Transverse colon (tissue), 4 donors: ENCODE data around the gene PALLD.

ENCODE experiments used
- CTCF ChIP-seq, 5 experiments: fragments of 200-600 bp in 3 of 5; fragments of 450-650 bp in 2 of 5; sonication (generic) in 3 of 5; IDR thresholded peaks; 1 replicate in 2 of 5; 2 replicates in 3 of 5; pipeline ENCODE4 v1.5.1; 2016 to 2017; ENCODE audit warnings: antibody characterized with exemption in 5 of 5, inconsistent platforms in 3 of 5, mild to moderate bottlenecking in 2 of 5, moderate library complexity in 1 of 5
- EP300 ChIP-seq: sonication (generic); formaldehyde crosslinking; IDR thresholded peaks from one replicate; pipeline ENCODE4 v1.6.1; 2017; ENCODE audit warnings: antibody characterized with exemption, low read depth
- POLR2A ChIP-seq: fragments of 450-650 bp; IDR thresholded peaks from one replicate; pipeline ENCODE4 v1.6.1; 2016; ENCODE audit warnings: antibody characterized with exemption, mild to moderate bottlenecking, moderate library complexity
- POLR2AphosphoS5 ChIP-seq, 3 donors: sonication (generic); formaldehyde crosslinking; IDR thresholded peaks; one replicate each; pipeline ENCODE4 v1.6.1; 2016; ENCODE audit warnings: antibody characterized with exemption in 3 of 3

- TF ChIP-seq CTCF (IDR thresholded peaks at IDR 0.05) (no peak), POLR2A (no peak), POLR2AphosphoS5 (IDR thresholded peaks at IDR 0.05) (no peak), EP300 (no peak)
These were observed 6.0 kb downstream of the PALLD start for GRCh38 chr4:168502861-168503260.
